ENCODE results near the gene HHEX. TPM values are rescaled to one million over a fixed set of nuclear protein-coding genes. Genes with fewer than 3 reads are reported as not detected.

HHEX gene
- total RNA-seq, 1 experiment from 2014 or later, result 11.0 TPM

GRCh38 chr10:92657024-92657423, 32.7 kb upstream of the HHEX start:
- H3K4me1 ChIP-seq (ENCODE audit: control insufficient read depth in 1 of 2, insufficient read depth in 2 of 2, low read length in 2 of 2), result no peaks in the 10 kb centered on the region
- no peak for ATAC-seq
- H3K4me2 ChIP-seq (ENCODE audit: low read length), result no peak overlapping the region
- no peaks in the 10 kb centered on the region for H4K20me1 ChIP-seq (ENCODE audit: insufficient read depth)
- intact Hi-C loops (cut with micrococcal nuclease), result no loop called here
- no peak overlapping the region for H3K9ac ChIP-seq (ENCODE audit: low read length)
- H3K9me2 ChIP-seq (ENCODE audit: insufficient read depth), result no peaks in the 10 kb centered on the region
- TF ChIP-seq EZH2 (IDR thresholded peaks at IDR 0.05) (no peak), ZFX (IDR thresholded peaks at IDR 0.05) (no peak)
- ChIA-PET POLR2A (no interaction called here), RAD21 (ENCODE audit: low non-redundant PET in 1 of 2, low total read pairs in 2 of 2, uncharacterized antibody in 2 of 2, unreplicated experiment in 2 of 2) (no interaction called here), CTCF (no interaction called here)
- BruUV-seq (replicated peaks), result no TSS peak
- DNase-seq (ENCODE audit: low read depth, low spot score), result no peak
- no peak overlapping the region for H2AFZ ChIP-seq (ENCODE audit: low read depth, low read length, poor library complexity, severe bottlenecking)
- H3K4me3 ChIP-seq (replicated peaks in 1 of 2; ENCODE audit: low read depth in 1 of 2, low read length in 2 of 2), result no peak overlapping the region
- H3K79me2 ChIP-seq (ENCODE audit: insufficient read depth, low read length), result no peaks in the 10 kb centered on the region
- no peak overlapping the region for H3K27ac ChIP-seq (ENCODE audit: low read depth, low read length)
- H3K27me3 ChIP-seq (ENCODE audit: insufficient read depth, low read length), result no peaks in the 10 kb centered on the region
- H3K9me3 ChIP-seq (ENCODE audit: control insufficient read depth in 1 of 2, insufficient read depth in 1 of 2, low read depth in 1 of 2, low read length in 2 of 2), result no peaks in the 10 kb centered on the region
- peaks cover 21 to 32% of the 10 kb centered on the region in 2 experiments for H3K36me3 ChIP-seq (ENCODE audit: control insufficient read depth in 1 of 2, insufficient read depth in 2 of 2, low read length in 2 of 2)

- DNase-seq (ENCODE audit: low read depth, low spot score), result no peak
- no TSS peak for BruUV-seq (replicated peaks)
- H3K9ac ChIP-seq (ENCODE audit: low read length), result no peak overlapping the region
Observed at GRCh38 chr10:92662848-92663247, 26.9 kb upstream of the HHEX start.

More at GRCh38 chr10:92662848-92663247, 26.9 kb upstream of the HHEX start:
- no peaks in the 10 kb centered on the region for H3K36me3 ChIP-seq (ENCODE audit: control insufficient read depth in 1 of 2, insufficient read depth in 2 of 2, low read length in 2 of 2)
- H3K79me2 ChIP-seq (ENCODE audit: insufficient read depth, low read length), result no peaks in the 10 kb centered on the region
- RAD21 ChIA-PET (ENCODE audit: low non-redundant PET in 1 of 2, low total read pairs in 2 of 2, uncharacterized antibody in 2 of 2, unreplicated experiment in 2 of 2), result no interaction called here
- no peak overlapping the region for H3K4me2 ChIP-seq (ENCODE audit: low read length)
- no peak overlapping the region for H2AFZ ChIP-seq (ENCODE audit: low read depth, low read length, poor library complexity, severe bottlenecking)
- H3K4me3 ChIP-seq (replicated peaks in 1 of 2; ENCODE audit: low read depth in 1 of 2, low read length in 2 of 2), result no peak overlapping the region
- CTCF ChIA-PET, result no interaction called here
- H3K27me3 ChIP-seq (ENCODE audit: insufficient read depth, low read length), result no peaks in the 10 kb centered on the region
- H3K4me1 ChIP-seq (ENCODE audit: control insufficient read depth in 1 of 2, insufficient read depth in 2 of 2, low read length in 2 of 2), result no peaks in the 10 kb centered on the region
- ATAC-seq, result no peak
- H3K27ac ChIP-seq (ENCODE audit: low read depth, low read length), result no peak overlapping the region
- no peak for TF ChIP-seq CEBPB (IDR thresholded peaks at IDR 0.05; ENCODE audit: low read depth)
- no peak for TF ChIP-seq POLR2AphosphoS5 (IDR thresholded peaks at IDR 0.05; ENCODE audit: low read depth, low read length)
- TF ChIP-seq CBX3 (IDR thresholded peaks at IDR 0.05; ENCODE audit: low read depth), result no peak
- TF ChIP-seq ELF1 (IDR thresholded peaks at IDR 0.05; ENCODE audit: borderline replicate concordance, low read depth), result no peak
- no peak for TF ChIP-seq ZBTB33 (IDR thresholded peaks at IDR 0.05; ENCODE audit: extremely low read depth, insufficient replicate concordance, low read length)
- no peak for TF ChIP-seq SIN3A (IDR thresholded peaks at IDR 0.05; ENCODE audit: low read depth)
- no peak for TF ChIP-seq ZFX (IDR thresholded peaks at IDR 0.05)
- no peak for TF ChIP-seq YY1 (IDR thresholded peaks at IDR 0.05; ENCODE audit: extremely low read depth, insufficient replicate concordance, low read depth, low read length)
- TF ChIP-seq FOSL1 (IDR thresholded peaks at IDR 0.05; ENCODE audit: low read depth), result no peak
- no peak for TF ChIP-seq SRF (IDR thresholded peaks at IDR 0.05; ENCODE audit: low read depth)
- no peaks in the 10 kb centered on the region for H4K20me1 ChIP-seq (ENCODE audit: insufficient read depth)
- H3K9me2 ChIP-seq (ENCODE audit: insufficient read depth), result no peaks in the 10 kb centered on the region
- H3K9me3 ChIP-seq (ENCODE audit: control insufficient read depth in 1 of 2, insufficient read depth in 1 of 2, low read depth in 1 of 2, low read length in 2 of 2), result no peaks in the 10 kb centered on the region; a peak in 1 of 4 replicates
- POLR2A ChIA-PET, result no interaction called here
- intact Hi-C loops (cut with micrococcal nuclease), result no loop called here
